Esophagus squamous epithelium (tissue), 4 donors: ENCODE measurements around the gene TMEM239.

ENCODE experiments used
- POLR2A ChIP-seq, 4 donors: fragments of 450-650 bp; IDR thresholded peaks; one replicate each; pipeline ENCODE4 v1.6.1; 2017; ENCODE audit warnings: antibody characterized with exemption in 4 of 4, mild to moderate bottlenecking in 4 of 4, moderate library complexity in 3 of 4
- TF ChIP-seq, protein P1 (sequence below), 6 experiments: fragments of 450-650 bp in 4 of 6; fragments of 200-600 bp in 2 of 6; sonication (generic) in 2 of 6; IDR thresholded peaks; one replicate each; pipeline ENCODE4 v1.5.1; 2016 to 2019; ENCODE audit warnings: antibody characterized with exemption in 6 of 6, mild to moderate bottlenecking in 4 of 6, moderate library complexity in 4 of 6

DNA sequence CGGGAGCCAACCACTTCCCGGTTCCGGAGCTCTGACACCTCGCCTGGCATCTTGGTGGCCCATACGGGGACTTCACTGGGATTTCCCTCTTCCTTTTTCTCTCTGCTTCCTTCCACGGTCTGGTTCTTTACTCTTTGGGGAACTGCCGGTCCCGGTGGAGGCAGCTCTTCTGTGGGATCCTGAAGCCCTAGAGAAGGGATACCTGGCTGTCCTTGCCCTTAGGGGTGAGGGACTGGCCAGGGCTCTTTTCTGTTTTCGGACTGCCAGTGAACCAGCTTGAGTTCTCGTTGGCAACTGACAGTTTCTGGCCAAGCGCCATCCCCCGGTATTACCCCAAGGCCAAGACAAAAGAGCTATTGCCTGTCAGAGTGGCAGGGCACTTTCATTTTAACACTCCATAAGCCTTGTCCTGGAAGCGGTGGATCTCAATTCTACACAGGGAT, 14.9 kb upstream of the TMEM239 start:
- TF ChIP-seq, protein P1, sequence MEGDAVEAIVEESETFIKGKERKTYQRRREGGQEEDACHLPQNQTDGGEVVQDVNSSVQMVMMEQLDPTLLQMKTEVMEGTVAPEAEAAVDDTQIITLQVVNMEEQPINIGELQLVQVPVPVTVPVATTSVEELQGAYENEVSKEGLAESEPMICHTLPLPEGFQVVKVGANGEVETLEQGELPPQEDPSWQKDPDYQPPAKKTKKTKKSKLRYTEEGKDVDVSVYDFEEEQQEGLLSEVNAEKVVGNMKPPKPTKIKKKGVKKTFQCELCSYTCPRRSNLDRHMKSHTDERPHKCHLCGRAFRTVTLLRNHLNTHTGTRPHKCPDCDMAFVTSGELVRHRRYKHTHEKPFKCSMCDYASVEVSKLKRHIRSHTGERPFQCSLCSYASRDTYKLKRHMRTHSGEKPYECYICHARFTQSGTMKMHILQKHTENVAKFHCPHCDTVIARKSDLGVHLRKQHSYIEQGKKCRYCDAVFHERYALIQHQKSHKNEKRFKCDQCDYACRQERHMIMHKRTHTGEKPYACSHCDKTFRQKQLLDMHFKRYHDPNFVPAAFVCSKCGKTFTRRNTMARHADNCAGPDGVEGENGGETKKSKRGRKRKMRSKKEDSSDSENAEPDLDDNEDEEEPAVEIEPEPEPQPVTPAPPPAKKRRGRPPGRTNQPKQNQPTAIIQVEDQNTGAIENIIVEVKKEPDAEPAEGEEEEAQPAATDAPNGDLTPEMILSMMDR (IDR thresholded peaks at IDR 0.05): no peak
- TF ChIP-seq POLR2A (IDR thresholded peaks at IDR 0.05): no peak
